SK-N-SH (cell line): Measurements from ENCODE around the gene EVC2. TPM values are rescaled to one million over a fixed set of nuclear protein-coding genes. Genes with fewer than 3 reads are reported as not detected.

ENCODE experiments used
- CTCF ChIA-PET: fragments of 300-600, 350-600 bp; formaldehyde crosslinking; extraction: SDS; loops from one replicate; lab custom pipeline; 2021; lab: Yijun Ruan, JAX
- POLR2A ChIA-PET: fragments of 350-600 bp; sonication (Branson Sonifier 250); formaldehyde crosslinking; extraction: SDS; loops from one replicate; lab custom pipeline; 2020; ENCODE audit warnings: antibody characterized with exemption, inconsistent platforms; lab: Yijun Ruan, JAX
- DNase-seq: peaks from one replicate; pipeline ENCODE4 v3.0.0; 2012
- H2AFZ ChIP-seq: fragments of 200-600 bp; sonication (generic); 2 replicates; pipeline ENCODE4 v1.8.1; 2016; ENCODE audit warnings: antibody characterized with exemption, mild to moderate bottlenecking, low read depth
- H3F3A ChIP-seq: fragments of 200-600 bp; sonication (generic); replicated peaks from 2 replicates; pipeline ENCODE3; 2016; ENCODE audit warnings: antibody characterized with exemption, mild to moderate bottlenecking; ENCODE audit not compliant: insufficient read depth
- H3K27ac ChIP-seq, 2 experiments: fragments of 200-500 bp in 1 of 2; fragments of 200-600 bp in 1 of 2; sonication (Bioruptor generic) in 1 of 2; sonication (generic), shearing (Covaris generic) in 1 of 2; 2 replicates each; pipeline versions ENCODE4 v1.5.1 to v1.6.1; 2014 to 2016; ENCODE audit warnings: low read depth in 2 of 2, inconsistent platforms in 1 of 2, low read length in 1 of 2, mild to moderate bottlenecking in 1 of 2, mixed read lengths in 1 of 2
- H3K27me3 ChIP-seq: fragments of 200-600 bp; sonication (generic), shearing (Covaris generic); 2 replicates; pipeline ENCODE4 v1.6.1; 2016; ENCODE audit warnings: mixed run types; ENCODE audit not compliant: insufficient read depth
- H3K36me3 ChIP-seq, 2 experiments: fragments of 200-500 bp in 1 of 2; fragments of 200-600 bp in 1 of 2; sonication (Bioruptor generic) in 1 of 2; sonication (generic) in 1 of 2; replicated peaks in 1 of 2; 2 replicates each; pipeline versions ENCODE3 to v1.5.1; 2014 to 2016; ENCODE audit warnings: low read length in 1 of 2, mild to moderate bottlenecking in 1 of 2; ENCODE audit not compliant: insufficient read depth in 2 of 2, control insufficient read depth in 1 of 2
- H3K4me1 ChIP-seq, 2 experiments: fragments of 200-500 bp in 1 of 2; fragments of 200-600 bp in 1 of 2; sonication (Bioruptor generic) in 1 of 2; sonication (generic), shearing (Covaris generic) in 1 of 2; 2 replicates each; pipeline versions ENCODE4 v1.5.1 to v1.6.1; 2014 to 2016; ENCODE audit warnings: low read depth in 1 of 2, low read length in 1 of 2, mixed run types in 1 of 2; ENCODE audit not compliant: insufficient read depth in 2 of 2, control insufficient read depth in 1 of 2
- H3K4me2 ChIP-seq: fragments of 200-600 bp; sonication (generic), shearing (Covaris generic); 2 replicates; pipeline ENCODE4 v1.6.1; 2017; ENCODE audit warnings: mixed run types
- H3K4me3 ChIP-seq, 2 experiments: fragments of 200-500 bp in 1 of 2; fragments of 200-600 bp in 1 of 2; sonication (Bioruptor generic) in 1 of 2; sonication (generic), shearing (Covaris generic) in 1 of 2; 2 replicates each; pipeline versions ENCODE4 v1.5.1 to v1.8.1; 2014 to 2016; ENCODE audit warnings: low read depth in 2 of 2, inconsistent platforms in 1 of 2, low read length in 1 of 2, mild to moderate bottlenecking in 1 of 2, mixed read lengths in 1 of 2, moderate library complexity in 1 of 2
- H3K79me2 ChIP-seq: fragments of 200-600 bp; sonication (generic); 2 replicates; pipeline ENCODE4 v1.8.1; 2017; ENCODE audit warnings: mild to moderate bottlenecking; ENCODE audit not compliant: insufficient read depth
- H3K9ac ChIP-seq: fragments of 200-600 bp; sonication (generic); 2 replicates; pipeline ENCODE4 v1.6.1; 2017; ENCODE audit warnings: mixed run types
- H3K9me2 ChIP-seq: fragments of 200-600 bp; sonication (generic); 2 replicates; pipeline ENCODE4 v1.6.1; 2017; ENCODE audit warnings: mixed run types
- H3K9me3 ChIP-seq: fragments of 200-600 bp; sonication (generic); 2 replicates; pipeline ENCODE4 v1.6.1; 2017; ENCODE audit warnings: mixed run types, mild to moderate bottlenecking, moderate library complexity
- H4K20me1 ChIP-seq: fragments of 200-600 bp; sonication (generic); 2 replicates; pipeline ENCODE4 v1.6.1; 2017; ENCODE audit warnings: mild to moderate bottlenecking, mixed run types; ENCODE audit not compliant: insufficient read depth
- CHD2 ChIP-seq: fragments of 150-350 bp; IDR thresholded peaks from 2 replicates; pipeline ENCODE4 v1.6.1; 2018; ENCODE audit warnings: low read length; ENCODE audit not compliant: partially characterized antibody
- CTCF ChIP-seq: fragments of 200-600 bp; sonication (generic); IDR thresholded peaks from 2 replicates; pipeline ENCODE4 v1.6.1; 2017; ENCODE audit warnings: antibody characterized with exemption, mild to moderate bottlenecking, moderate library complexity
- ELF1 ChIP-seq: IDR thresholded peaks from 2 replicates; pipeline ENCODE4 v1.4.0; 2012
- EP300 ChIP-seq, 2 experiments: IDR thresholded peaks; 2 replicates each; pipeline versions ENCODE4 v1.4.0 to v1.6.1; 2012; ENCODE audit warnings: borderline replicate concordance in 1 of 2, low read depth in 1 of 2, low read length in 1 of 2
- EZH2phosphoT487 ChIP-seq: fragments of 200-600 bp; sonication (generic); IDR thresholded peaks from 2 replicates; pipeline ENCODE4 v1.6.1; 2017; ENCODE audit warnings: low read depth, mixed run types, mild to moderate bottlenecking, antibody characterized with exemption, moderate library complexity, borderline replicate concordance
- GABPA ChIP-seq: IDR thresholded peaks from 2 replicates; pipeline ENCODE4 v1.4.0; 2012; ENCODE audit warnings: low read depth, mild to moderate bottlenecking
- JUND ChIP-seq: IDR thresholded peaks from 2 replicates; pipeline ENCODE4 v1.4.0; 2012
- MXI1 ChIP-seq: IDR thresholded peaks from 2 replicates; pipeline ENCODE4 v1.6.1; 2012; ENCODE audit warnings: mild to moderate bottlenecking, low read depth, low read length, improper control_type of control experiment
- NRF1 ChIP-seq: IDR thresholded peaks from 2 replicates; pipeline ENCODE4 v1.6.1; 2012; ENCODE audit warnings: low read depth, mild to moderate bottlenecking, low read length
- PBX3 ChIP-seq: IDR thresholded peaks from 2 replicates; pipeline ENCODE4; 2012
- POLR2AphosphoS5 ChIP-seq: IDR thresholded peaks from 2 replicates; pipeline ENCODE4 v1.6.1; 2012; ENCODE audit warnings: low read depth, low read length
- RAD21 ChIP-seq: IDR thresholded peaks from 2 replicates; pipeline ENCODE4 v1.6.1; 2012; ENCODE audit warnings: mild to moderate bottlenecking, low read length
- REST ChIP-seq: IDR thresholded peaks from 2 replicates; pipeline ENCODE4 v1.6.1; 2012; ENCODE audit warnings: mild to moderate bottlenecking, low read depth, low read length, moderate library complexity
- SIN3A ChIP-seq: IDR thresholded peaks from 2 replicates; pipeline ENCODE4 v1.6.1; 2012; ENCODE audit warnings: low read depth, mild to moderate bottlenecking, low read length, moderate library complexity, borderline replicate concordance
- SMC3 ChIP-seq: IDR thresholded peaks from 2 replicates; pipeline ENCODE4 v1.6.1; 2012; ENCODE audit warnings: low read depth, low read length, improper control_type of control experiment
- TEAD4 ChIP-seq: IDR thresholded peaks from 2 replicates; pipeline ENCODE4 v1.4.0; 2012; ENCODE audit warnings: mild to moderate bottlenecking, borderline replicate concordance; ENCODE audit not compliant: insufficient read depth
- USF1 ChIP-seq: IDR thresholded peaks from 2 replicates; pipeline ENCODE4 v1.4.0; 2012; ENCODE audit warnings: low read depth, borderline replicate concordance
- WGBS: methylation state at CpG from one replicate; pipeline ENCODE4 v1.1.6; 2017; ENCODE audit warnings: low lambda C conversion rate; 5-methylcytosine and 5-hydroxymethylcytosine counted together
- polyA plus RNA-seq, 3 experiments: library from polyadenylated mRNA; depleted of rRNA; stranded (reverse); fragments of >200 nt; gene quantifications; 2 replicates each; pipeline ENCODE4 v1.2.3, GENCODE V29; 2012

EVC2 gene
- polyA plus RNA-seq, 1 of the 3 experiments (the other 2 are of a cell fraction) = not detected

- Histone ChIP-seq H3K4me1 (no peaks in the 10 kb centered on the region), H3K4me2 (no peak overlapping the region), H3K4me3 (no peak overlapping the region), H4K20me1 (no peaks in the 10 kb centered on the region), H2AFZ (no peak overlapping the region), H3K9me3 (no peaks in the 10 kb centered on the region), H3F3A (no peaks in the 10 kb centered on the region), H3K9ac (no peak overlapping the region), H3K9me2 (no peaks in the 10 kb centered on the region), H3K27ac (no peak overlapping the region), H3K27me3 (no peaks in the 10 kb centered on the region), H3K36me3 (no peaks in the 10 kb centered on the region), H3K79me2 (no peaks in the 10 kb centered on the region)
- POLR2A ChIA-PET = no interaction called here
- WGBS = 44% methylated on average over 5 of the region's 5 CpGs
- TF ChIP-seq JUND (no peak), CHD2 (no peak), USF1 (no peak), MXI1 (no peak), EP300 (IDR thresholded peaks at IDR 0.05; ENCODE audit: borderline replicate concordance in 1 of 2, low read depth in 1 of 2, low read length in 1 of 2) (no peak), GABPA (no peak), NRF1 (no peak), SMC3 (no peak), CTCF (no peak), SIN3A (no peak)
- DNase-seq = no peak
- CTCF ChIA-PET = interaction anchor here (1.4 kb wide), 1 partner anchor 212 kb away, joined by 5 read pairs; no protein-coding TSS in a partner anchor
Observed at GRCh38 chr4:5611750-5612149, 96.6 kb downstream of the EVC2 start.

- H3K79me2 ChIP-seq = no peaks in the 10 kb centered on the region
- H3F3A ChIP-seq = no peaks in the 10 kb centered on the region
- DNase-seq = no peak
- no peaks in the 10 kb centered on the region for H3K9me3 ChIP-seq
- H3K4me2 ChIP-seq = no peak overlapping the region
- no peaks in the 10 kb centered on the region for H3K27me3 ChIP-seq
- H3K4me3 ChIP-seq = no peak overlapping the region
- no peaks in the 10 kb centered on the region for H3K36me3 ChIP-seq
- H3K4me1 ChIP-seq = no peaks in the 10 kb centered on the region
- H3K9ac ChIP-seq = no peak overlapping the region
- POLR2A ChIA-PET = no interaction called here
- no peak overlapping the region for H2AFZ ChIP-seq
- WGBS = 45% methylated on average over 12 of the region's 12 CpGs
- CTCF ChIA-PET = no interaction called here
- H3K27ac ChIP-seq = no peak overlapping the region
- no peaks in the 10 kb centered on the region for H4K20me1 ChIP-seq
- no peak for TF ChIP-seq SMC3
- TF ChIP-seq RAD21 = no peak
- TF ChIP-seq PBX3 = no peak
- no peak for TF ChIP-seq TEAD4
- no peak for TF ChIP-seq REST
- no peak for TF ChIP-seq POLR2AphosphoS5
- TF ChIP-seq NRF1 = no peak
- TF ChIP-seq EZH2phosphoT487 = no peak
- no peak for TF ChIP-seq ELF1
- no peaks in the 10 kb centered on the region for H3K9me2 ChIP-seq
Observed at GRCh38 chr4:5609306-5610007, 98.9 kb downstream of the EVC2 start.
